Activated CD4-positive, alpha-beta T cell treated with anti-CD3 and anti-CD28 coated beads, Interleukin-2, amount 50 U/mL, for 1 hour (primary cell): ENCODE results near the gene SPATA24.
"Not testable (repeated sequence)": the region's sequence is repeated elsewhere in the genome, so short reads cannot be mapped to it uniquely, and the experiment has no call there.

ENCODE experiments used
- DNase-seq: peaks from one replicate; pipeline ENCODE4 v3.0.0-alpha.2; 2020

The SPATA24 gene

DNA sequence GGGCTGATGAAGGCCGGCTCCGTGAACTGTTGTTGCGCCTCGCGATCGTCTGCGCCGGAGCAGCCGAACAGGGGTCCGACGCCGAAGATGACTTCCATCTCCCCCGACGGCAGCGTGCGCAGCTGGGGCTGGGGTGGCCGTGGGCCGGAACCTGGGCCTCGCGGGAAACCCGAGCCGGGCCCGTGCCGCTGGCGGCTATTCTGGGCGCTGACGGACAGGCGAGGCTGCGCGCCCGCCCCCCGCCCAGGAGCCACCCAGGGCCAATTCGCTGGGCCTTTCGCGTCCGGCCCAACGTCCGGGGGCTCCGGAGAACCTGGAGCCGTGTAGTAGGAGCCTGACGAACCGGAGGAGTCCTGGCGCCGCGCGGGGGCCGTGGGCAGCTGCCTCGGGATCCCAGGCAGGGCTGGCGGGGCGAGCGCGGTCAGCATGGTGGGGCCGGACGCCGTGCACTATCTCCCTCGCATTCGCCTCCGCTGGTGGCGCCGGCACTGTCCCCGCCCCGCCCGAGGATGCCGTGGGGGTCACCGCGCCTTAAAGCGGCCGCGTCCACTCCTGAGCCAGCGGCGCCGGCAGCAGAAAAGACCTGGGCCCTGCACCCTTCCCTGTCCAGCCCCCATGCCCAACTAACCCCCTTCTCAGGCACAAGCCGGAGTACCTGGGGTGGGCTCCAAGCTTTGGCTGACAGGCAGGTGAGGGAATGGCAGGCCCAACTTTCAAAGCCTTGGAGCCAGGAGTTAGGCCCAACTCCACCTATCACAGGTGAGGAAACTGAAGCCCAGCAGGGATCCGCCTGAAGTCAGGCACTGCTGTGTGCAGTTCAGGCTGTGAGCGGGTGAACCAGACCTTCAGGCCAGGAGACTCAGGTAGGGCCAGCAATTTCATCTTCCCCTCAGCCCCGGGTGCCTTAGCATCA, 9.0 kb downstream of the SPATA24 start, which contains the start of gene PROB1:
TSS of gene PROB1 (minus strand) at position 451 of the 913 bp plus-strand sequence. CDS start at position 428, 23 bp downstream.
- DNase-seq, result no peak

DNA sequence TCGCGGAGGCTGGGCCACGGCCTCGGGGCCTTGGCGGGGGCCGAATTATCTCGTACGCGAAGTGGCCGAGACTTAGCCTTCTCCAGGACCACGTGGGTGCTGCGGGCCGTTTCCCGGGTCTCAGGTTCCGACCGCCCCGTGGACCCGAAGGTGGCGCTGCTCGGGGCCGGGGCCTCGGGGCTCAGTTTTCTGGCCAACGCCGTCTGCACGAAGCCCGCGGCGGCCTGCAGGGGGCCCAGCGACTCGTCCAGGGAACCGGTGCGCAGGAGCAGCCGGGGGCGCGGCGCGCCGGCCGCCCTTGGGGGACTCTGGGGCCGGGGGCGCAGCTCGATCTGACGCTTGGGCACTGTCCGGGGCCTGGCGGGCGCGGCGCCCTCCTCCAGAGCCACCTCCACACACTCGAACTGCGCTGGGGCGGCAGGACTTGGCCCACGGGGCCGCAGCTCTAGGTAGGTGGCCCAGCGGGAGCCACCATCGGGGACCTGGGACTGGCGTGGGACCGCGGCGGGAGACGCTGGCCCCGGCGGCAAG, 9.7 kb downstream of the SPATA24 start:
- DNase-seq, result peak; percentile 43

DNA sequence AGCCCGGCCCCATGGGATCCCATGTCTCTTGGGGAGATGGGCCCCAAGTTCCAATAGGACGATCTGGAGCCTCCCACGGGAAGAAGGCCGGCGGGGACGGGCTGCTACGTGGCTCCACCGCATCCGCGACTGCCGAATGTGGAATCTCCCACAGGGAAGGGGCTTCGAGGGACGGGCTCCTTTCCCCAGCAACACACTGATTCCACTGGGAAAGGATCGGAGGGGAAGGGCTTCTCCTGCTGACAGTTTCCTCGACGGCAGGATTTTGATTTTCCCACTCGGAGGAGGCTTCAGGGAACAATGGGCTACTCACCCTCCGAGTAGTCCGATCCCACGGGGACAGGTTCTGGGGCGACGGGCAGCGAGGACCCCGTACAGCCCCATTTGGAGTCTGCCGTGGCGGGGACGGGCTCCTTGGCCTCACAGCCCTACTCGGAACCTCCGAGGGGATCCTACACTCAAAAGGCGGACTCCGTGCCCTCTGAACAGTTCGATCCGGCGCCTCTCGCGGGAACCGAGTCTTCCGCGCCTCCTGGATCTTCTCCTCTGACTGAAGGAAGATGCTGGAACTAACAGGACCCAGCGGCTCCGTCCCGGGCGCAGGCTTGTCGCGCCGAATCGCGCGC, 10.3 kb downstream of the SPATA24 start:
- DNase-seq, result no peak

DNA sequence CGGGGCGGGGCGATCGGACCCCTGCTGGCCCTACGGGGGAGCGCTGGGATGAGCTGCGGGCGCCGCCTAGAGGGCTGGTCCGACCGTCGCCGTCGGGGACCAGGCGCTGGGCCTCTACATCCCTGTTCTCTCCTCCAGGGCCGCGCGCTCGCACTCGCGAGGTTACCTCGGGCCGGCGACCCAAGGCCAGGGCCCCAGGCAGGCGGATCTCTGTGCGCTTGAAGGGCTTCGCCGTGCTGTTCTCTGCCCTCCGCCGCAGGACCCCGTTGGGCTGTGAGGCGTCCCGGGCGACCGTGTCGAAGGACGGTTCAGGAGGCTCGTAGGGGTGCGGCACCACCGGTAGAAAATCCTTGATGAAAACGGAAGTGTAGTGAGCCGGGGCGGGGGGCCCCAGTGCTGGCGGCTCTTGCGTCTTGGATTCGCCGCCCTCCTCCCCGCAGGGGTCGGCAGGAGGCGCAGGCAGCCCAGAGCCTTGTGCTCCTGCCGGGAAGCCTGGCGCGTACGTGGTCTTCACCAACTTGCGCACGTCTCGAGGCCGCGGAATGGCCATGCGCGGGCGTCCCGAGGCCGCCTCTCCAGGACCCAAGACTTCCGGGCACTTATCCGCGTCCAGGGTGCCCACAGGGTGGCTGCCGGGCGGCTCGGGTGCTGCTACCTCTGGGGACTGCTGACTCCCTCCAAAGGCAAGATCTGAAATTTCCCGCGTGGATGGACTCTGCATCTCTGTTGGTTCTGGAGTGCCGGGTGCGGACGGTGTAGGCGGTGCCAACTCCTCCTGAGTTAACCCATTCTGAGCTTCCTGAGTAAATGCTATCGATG, 11.0 kb downstream of the SPATA24 start:
- peak; percentile 73 for DNase-seq

DNA sequence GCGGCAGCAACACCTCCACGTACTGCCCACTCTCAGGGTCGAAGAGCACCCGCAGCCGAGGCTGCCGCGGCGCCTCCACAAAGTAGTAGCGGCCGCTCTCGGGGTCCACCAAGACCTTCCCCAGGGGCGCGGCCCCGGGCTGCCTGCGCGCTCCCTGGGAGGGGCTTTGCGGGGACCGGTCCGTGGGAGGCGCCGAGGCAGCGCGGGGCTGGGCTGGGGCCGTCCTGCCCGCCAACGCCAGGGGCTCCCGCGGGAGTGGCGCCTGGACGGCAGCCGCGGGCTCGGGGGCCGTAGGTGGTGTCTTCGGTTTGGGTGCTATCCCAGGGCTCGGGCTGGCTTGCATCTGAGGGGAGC, 11.6 kb downstream of the SPATA24 start:
- no peak for DNase-seq

DNA sequence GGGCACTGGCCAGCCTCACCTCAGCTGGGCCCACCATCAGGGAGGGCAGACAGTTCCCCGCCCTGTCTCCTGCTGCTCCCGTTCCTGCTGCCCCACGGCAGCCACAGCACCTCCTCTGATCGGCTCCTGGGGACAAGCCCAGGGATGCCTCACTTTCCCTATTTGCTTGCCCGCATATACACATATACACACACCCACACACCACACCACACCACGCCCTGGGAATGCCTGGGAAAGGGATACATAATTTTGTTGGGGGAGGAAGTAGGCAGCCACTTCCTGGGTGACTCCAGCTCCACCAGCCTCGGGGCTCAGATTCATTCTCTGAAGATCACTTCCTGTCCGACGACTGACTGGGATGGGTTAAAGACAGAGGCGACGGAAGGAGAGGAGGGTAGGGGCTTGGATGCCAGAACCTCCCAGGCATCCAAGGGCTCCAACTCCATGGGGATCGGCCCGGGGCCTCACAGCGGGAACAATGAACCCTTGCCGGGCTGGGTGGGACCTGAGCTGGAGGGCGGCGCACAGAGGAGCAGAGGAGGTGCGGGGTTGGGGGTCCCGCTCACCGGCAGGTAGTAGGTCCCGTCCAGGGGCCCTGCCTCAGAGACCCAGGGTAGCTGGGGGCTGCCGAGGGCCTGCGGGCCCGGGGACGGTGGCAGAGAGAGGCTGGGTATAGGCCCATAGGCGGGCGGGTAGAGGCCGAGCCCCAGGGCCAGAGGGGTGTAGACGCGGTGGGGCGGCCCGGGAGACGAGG, 12.1 kb downstream of the SPATA24 start:
- DNase-seq, result no peak

DNA sequence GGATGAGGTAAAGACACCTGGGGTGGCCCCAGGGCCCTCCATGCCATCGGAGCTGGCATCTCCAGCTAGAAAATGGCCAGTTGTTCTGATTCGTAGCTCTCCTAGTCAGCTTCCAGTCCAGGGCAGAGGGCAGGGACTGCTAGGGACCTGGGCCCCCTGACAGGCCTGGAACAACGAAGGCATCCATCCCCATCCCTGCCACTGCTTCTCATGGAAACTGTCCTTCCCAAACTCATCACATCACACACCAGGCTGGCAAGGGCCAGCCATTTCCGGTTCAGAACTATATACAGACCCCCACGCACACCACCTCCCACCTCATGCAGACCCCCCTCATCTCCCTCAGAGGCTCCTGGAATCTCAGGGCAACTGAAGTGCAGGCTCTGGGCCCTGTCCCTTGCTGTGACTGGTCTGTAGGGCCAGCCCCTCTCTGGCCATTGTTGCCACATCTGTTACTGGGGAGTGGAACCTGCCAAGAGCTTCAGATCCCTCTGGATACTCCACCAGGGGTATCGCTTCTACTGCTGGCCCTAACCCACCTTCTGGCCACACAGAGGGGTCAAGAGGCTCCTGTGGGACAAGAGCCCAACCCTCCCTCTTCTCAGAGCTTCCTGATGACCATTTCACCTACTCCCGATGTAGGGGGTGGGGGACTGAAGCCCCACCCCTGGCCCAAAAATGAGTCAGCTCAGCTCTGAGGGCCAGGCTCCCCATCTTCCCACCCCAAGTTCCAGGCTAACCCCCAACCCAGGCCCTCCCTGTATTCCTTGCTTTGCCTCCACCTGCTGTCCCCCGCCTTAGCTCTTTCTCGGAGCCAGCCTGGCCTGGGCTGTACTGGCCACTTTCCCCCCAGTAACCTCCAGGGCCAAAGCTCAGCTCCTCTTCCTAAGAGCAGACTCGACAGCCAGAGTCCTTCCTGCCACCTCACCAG, 13.0 kb downstream of the SPATA24 start:
- no peak for DNase-seq

DNA sequence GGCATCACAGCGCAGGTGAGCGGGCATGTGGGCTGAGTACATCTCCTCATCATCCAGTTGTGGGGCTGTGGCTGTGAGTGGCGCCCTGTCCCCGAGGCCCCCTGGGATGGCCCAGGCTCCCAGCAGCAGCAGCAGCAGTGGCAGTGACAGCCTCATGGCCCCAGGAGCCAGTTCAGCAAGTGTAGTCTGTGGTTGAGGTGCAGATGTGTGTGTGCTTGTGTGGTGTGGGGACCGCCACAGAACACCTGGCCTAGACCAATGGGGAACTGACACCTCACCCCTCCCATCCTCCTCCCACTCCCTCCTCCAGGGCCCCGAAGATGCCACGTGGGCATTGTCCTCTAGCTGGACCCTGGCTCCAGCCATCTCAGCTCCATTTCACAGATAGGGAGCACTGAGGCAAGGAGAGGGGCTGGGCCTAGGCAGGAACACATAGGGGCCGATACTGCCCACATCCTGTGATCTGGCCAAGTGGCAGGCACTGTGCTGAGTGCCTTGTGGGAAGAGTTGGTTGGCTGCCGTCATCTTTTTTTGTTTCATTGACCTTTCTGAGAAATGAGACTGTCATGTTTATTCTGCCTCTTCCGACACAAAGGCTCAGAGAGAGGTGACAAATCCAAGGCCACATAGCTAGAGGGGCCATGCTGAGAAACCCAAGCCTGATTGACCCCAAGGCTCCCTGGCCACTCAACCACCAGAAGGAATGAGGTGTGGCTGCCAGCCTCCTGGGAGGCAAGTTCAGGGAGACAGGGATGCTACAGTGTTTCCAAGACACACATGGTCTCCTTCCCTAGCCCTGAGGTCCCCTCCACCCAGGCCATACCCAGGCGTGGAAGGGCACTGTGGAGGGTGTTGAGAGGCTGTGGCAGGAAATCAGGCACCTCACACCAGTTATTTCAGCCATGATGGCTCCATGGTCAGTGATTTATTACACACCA, 13.9 kb downstream of the SPATA24 start, which contains the start of gene MZB1:
TSS of gene MZB1 (minus strand) at position 213 of the 938 bp plus-strand sequence. CDS start at position 156, 57 bp downstream.
- DNase-seq, result peak; percentile 29

DNA sequence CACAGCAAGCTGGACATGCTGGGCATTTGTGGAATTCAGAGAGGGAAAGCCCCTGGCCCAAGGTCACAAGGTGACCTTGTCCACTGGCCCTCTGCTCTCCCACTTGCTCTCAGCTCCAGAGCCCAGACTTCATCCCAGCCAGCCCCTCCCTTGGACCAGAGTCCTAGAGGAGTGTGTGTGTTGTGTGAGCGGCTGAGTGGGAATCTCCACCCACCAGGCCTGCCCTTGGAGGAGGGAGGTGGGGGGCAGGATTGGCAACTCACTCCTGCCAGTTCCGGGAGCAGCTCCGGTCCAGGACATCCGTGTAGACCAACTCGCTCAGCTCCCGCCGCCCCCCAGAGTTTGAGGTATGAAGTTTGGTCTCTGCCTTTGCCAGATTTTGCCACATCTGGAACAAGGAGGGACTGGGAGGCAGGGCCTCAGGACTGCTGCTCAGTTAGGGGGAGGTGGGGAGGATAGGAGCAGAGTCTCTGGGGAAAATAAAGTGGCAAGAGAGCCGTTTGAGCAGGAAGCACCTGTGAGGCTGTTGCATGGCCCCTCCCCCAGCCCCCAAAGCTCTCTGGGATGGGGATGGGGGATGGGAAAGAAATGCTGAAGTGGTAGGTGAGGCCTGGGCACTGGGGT, 15.6 kb downstream of the SPATA24 start:
- no peak for DNase-seq

DNA sequence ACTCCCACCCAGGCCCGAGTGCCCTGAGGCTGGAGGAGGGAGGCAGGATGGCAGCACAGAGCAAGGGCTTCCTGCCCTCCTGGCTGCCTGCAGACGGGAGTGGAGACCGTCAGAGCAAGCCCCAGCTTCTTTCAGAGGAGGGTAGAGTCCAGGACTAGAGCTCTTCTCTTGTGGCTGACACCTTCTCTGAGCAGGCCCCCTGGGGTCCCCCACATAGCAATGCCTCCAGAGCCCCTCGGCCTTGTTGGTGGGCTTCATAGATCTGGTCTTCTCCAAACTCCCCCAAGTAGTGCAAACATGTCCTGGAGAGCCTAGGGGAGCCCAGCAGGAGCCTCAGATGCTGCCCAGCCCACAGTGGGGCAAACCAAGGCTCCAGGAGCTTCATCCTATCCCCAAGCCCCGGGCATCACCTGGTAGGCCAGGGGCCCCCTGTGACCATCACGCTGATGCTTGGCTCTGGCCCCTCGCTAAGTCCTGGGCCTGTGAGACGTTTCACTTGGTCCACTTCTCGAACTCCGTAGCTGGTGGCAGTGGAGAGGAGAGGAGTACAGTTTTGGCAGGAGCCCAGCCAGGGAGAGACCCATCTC, 16.2 kb downstream of the SPATA24 start:
- DNase-seq, result no peak

DNA sequence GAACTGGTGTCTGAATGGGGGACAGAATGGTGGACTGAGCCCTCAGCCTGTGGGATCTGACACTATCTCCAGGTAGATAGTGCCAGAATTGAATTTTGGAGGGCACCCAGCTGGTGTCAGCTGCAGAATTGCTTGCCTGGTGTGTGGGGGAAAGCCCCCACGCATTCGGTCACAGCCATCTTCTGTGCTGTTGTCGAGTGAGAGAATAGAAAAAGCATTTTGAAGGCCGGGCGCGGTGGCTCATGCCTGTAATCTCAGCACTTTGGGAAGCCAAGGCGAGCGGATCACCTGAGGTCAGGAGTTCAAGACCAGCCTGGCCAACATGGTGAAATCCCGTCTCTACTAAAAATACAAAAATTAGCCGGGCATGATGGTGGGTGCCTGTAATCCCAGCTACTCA, 16.9 kb downstream of the SPATA24 start:
- not testable (repeated sequence) for DNase-seq

DNA sequence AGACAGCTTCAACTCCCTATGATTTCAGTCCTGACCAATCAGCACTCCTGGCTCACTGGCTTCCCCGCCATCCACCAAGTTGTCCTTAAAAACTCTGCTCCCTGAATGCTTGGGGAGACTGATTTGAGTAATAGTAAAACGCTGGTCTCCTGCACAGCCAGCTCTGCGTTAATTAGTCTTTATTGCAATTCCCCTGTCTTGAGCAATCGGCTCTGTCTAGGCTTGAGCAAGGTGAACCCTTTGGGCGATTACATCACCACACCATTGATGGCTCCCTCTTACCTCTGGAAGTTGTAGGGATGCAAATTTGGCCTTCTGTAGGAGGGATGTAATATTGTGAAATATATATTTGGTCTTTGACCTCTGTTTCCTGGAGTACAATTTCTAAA, 17.8 kb downstream of the SPATA24 start:
- no peak for DNase-seq

DNA sequence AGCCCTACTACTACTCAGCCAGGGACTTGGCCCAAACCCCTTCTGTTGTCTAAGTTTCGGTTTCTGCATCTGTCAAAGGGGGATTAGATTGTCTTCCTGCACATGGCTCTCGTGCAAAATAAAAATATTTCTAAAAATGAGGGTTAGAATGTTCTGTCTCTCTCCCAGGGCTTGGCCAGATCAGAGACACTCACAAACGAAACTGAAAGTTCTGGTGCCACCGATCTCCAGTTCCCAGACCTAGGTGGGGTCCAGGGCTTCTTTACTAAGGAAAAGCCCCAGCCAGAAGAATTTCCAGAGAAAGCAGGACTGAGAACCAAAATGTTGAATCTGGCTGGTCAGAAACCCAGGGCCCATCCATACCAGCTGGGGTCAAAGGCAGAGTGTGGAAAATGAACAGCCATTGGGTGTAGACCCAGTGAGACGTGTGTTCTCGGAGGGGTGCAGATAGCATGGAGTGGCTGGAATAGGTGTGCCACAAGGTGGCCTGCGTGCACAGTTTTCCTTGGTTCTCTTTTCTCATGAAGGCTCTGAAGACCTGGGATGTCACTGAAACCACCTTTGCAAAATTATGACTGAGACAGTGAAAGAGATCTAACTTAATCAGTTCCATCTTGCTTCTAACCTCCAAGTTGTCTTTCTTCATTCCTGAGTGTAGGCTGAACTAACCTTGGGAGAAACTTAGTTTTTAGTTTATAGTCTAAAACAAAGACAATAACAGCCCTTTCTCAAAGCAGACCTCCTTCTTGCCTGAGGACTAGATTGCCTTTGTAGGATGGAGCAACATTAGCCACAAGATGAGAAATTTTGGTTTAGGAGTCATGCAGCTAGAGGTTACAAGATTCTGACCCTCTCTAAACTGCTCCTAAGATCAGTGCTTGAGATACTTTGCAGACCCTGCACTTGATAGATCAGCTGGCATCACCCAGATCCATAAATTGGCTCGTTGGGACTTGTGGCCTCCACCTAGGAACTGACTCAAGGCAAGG, 18.5 kb downstream of the SPATA24 start:
- DNase-seq, result no peak

DNA sequence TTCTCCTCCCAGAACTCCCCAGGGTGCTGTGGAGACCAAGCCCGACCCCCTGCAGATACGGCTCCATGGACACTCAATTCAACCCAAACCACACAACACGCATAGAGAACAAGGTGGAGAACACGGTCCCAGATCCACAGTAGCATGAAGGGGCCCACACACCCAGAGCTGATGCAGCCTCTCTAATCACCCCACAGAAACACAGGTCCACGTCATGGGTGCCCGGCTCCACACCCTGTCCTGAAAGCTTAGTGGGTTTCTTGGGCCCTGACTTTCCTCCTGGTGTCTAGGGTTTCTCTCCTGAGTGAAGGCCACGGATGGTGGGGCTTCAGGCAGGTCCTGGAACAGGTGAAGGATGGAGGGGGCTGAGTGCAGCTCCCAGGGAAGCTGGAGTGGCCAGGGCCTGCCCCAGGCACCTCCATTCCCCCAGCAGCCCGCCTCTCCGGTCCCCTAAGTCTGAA, 19.3 kb downstream of the SPATA24 start:
- DNase-seq, result no peak

DNA sequence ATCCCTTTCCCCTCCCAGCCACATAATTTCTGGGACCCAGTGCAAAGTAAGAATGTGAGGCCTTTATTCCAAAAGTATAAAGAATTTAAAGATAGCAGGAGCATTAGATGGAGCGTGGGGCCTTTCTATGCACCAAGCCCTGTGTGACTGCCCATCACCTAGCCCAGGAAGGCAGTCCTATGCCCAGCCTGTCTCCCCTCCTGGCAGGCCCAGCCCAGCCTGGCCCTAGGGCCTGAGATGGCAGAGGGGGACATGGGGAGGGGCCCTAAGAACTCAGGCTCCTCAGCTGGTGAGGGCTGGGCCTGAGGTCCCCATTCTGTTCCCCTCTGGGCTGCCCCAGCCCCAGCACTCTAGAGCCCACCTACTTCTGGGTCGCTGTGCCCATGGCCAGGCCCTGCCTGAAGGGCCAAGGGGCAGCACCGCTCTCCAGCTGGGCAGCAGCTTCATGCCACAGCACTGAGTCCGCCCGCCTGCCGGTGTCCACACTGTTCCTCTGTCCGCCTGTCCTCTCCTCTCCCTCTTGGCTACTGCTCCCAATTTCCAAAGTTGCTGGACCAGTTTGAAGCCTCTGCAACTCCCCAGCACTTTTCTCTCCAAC, 19.8 kb downstream of the SPATA24 start:
- no peak for DNase-seq

DNA sequence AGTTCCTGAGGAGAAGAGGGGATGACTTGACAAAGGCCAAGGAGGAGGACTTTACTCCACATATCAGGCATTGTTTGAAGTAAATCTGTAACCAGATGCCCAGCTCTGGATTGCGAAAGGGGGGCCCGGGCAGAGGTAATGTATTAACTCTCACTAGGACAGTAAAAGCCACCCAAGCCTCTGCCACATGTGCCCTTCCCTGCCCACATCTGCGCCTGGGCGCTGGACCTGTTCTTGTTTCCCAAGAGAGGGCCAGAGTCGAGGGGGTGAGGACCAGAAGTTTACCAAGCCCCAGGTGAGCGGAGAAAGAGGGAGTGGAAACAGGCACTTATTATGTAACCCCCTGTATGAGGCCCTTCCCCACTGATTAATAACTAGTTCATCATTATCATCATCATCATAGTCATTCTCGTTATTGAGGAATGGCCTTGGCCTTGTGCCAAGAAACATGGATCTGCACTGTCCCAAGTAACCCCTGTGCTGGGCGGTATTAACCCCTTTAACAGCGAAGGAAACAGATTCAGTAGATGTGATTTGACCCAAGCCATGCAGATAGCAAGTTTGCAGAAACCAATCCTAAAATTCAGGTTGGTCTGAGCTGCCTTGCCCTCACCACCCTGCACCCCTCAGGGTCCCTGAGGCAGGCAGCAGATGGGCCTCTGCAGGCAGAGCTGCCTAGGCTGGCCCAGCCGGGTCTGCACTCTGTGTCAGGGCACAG, 20.5 kb downstream of the SPATA24 start, which contains the start of gene SLC23A1:
TSS of gene SLC23A1 (minus strand) at position 23 of the 718 bp plus-strand sequence. CDS start 44 bp downstream, outside the sequence.
- no peak for DNase-seq
